Nephron progenitor cell (in vitro differentiated cells): ENCODE results near the gene LRP1B.
"Not testable (repeated sequence)": the region's sequence is repeated elsewhere in the genome, so short reads cannot be mapped to it uniquely, and the experiment has no call there.

ENCODE experiments used
- DNase-seq: peaks from one replicate; pipeline ENCODE4 v3.0.0; 2021
- H3K27ac Mint-ChIP-seq: 2 replicates; pipeline ENCODE4 v1.8.0; 2021; ENCODE audit warnings: mild to moderate bottlenecking, moderate library complexity, mixed read lengths
- H3K27me3 Mint-ChIP-seq: 2 replicates; pipeline ENCODE4 v1.8.0; 2021; ENCODE audit warnings: mild to moderate bottlenecking, low read depth, mixed read lengths; ENCODE audit not compliant: poor library complexity
- H3K36me3 Mint-ChIP-seq: 2 replicates; pipeline ENCODE4 v1.8.0; 2021; ENCODE audit warnings: low read depth, mixed read lengths
- H3K4me1 Mint-ChIP-seq: 2 replicates; pipeline ENCODE4 v1.8.0; 2021; ENCODE audit warnings: mixed read lengths
- H3K4me3 Mint-ChIP-seq: 2 replicates; pipeline ENCODE4 v1.8.0; 2021; ENCODE audit warnings: mild to moderate bottlenecking, moderate library complexity, mixed read lengths
- H3K9me3 Mint-ChIP-seq: 2 replicates; pipeline ENCODE4 v1.8.0; 2021; ENCODE audit warnings: mild to moderate bottlenecking, moderate library complexity, mixed read lengths
- CTCF ChIP-seq: fragments of 200-600 bp; sonication (generic); IDR thresholded peaks from 2 replicates; pipeline ENCODE4 v1.5.0; 2021; ENCODE audit warnings: antibody characterized with exemption

Gene LRP1B

GRCh38 chr2:140344838-140345237 lies 1786.0 kb downstream of the LRP1B start:
- H3K27ac Mint-ChIP-seq, result no peak overlapping the region
- no peaks in the 10 kb centered on the region for H3K27me3 Mint-ChIP-seq
- no peak for DNase-seq
- no peaks in the 10 kb centered on the region for H3K4me1 Mint-ChIP-seq
- TF ChIP-seq CTCF, result no peak
- H3K9me3 Mint-ChIP-seq, result no peaks in the 10 kb centered on the region
- H3K36me3 Mint-ChIP-seq, result no peaks in the 10 kb centered on the region
- no peak overlapping the region for H3K4me3 Mint-ChIP-seq

GRCh38 chr2:140344266-140344665 lies 1786.5 kb downstream of the LRP1B start:
- H3K27me3 Mint-ChIP-seq, H3K9me3 Mint-ChIP-seq, H3K27ac Mint-ChIP-seq, H3K4me1 Mint-ChIP-seq, DNase-seq, H3K4me3 Mint-ChIP-seq, H3K36me3 Mint-ChIP-seq: not testable (repeated sequence)

- Mint-ChIP-seq H3K9me3 (no peaks in the 10 kb centered on the region), H3K4me3 (no peak overlapping the region), H3K27ac (no peak overlapping the region), H3K36me3 (no peaks in the 10 kb centered on the region), H3K27me3 (no peaks in the 10 kb centered on the region), H3K4me1 (no peaks in the 10 kb centered on the region)
- DNase-seq, result no peak
- TF ChIP-seq CTCF, result no peak
These were observed 1792.0 kb downstream of the LRP1B start for GRCh38 chr2:140338795-140339194.

GRCh38 chr2:140337061-140337460 lies 1793.8 kb downstream of the LRP1B start:
- Mint-ChIP-seq H3K36me3 (no peaks in the 10 kb centered on the region), H3K4me1 (no peaks in the 10 kb centered on the region), H3K9me3 (no peaks in the 10 kb centered on the region), H3K27me3 (no peaks in the 10 kb centered on the region), H3K27ac (no peak overlapping the region), H3K4me3 (no peak overlapping the region)
- no peak for TF ChIP-seq CTCF
- no peak for DNase-seq

GRCh38 chr2:140316345-140316744 lies 1814.5 kb downstream of the LRP1B start:
- Mint-ChIP-seq H3K4me1 (no peaks in the 10 kb centered on the region), H3K36me3 (no peaks in the 10 kb centered on the region), H3K9me3 (no peaks in the 10 kb centered on the region), H3K4me3 (no peak overlapping the region), H3K27me3 (peaks cover 6% of the 10 kb centered on the region), H3K27ac (no peak overlapping the region)
- DNase-seq, result no peak
- TF ChIP-seq CTCF, result no peak

- DNase-seq, result no peak
- no peaks in the 10 kb centered on the region for H3K27me3 Mint-ChIP-seq
- no peak overlapping the region for H3K4me3 Mint-ChIP-seq
- no peaks in the 10 kb centered on the region for H3K9me3 Mint-ChIP-seq
- no peaks in the 10 kb centered on the region for H3K4me1 Mint-ChIP-seq
- no peaks in the 10 kb centered on the region for H3K36me3 Mint-ChIP-seq
- peak overlapping the region; percentile 69 for H3K27ac Mint-ChIP-seq
- TF ChIP-seq CTCF, result no peak
These were observed 1818.9 kb downstream of the LRP1B start for GRCh38 chr2:140311905-140312304.
